SU-DHL-6 (cell line): ENCODE data around the gene ITGB5.

Source experiments
- H2AFZ ChIP-seq: fragments of 200-600 bp; sonication (generic); 2 replicates; pipeline ENCODE4 v1.6.1; 2014; ENCODE audit warnings: low read depth, mild to moderate bottlenecking, moderate library complexity, mixed read lengths, antibody characterized with exemption, low read length; ENCODE audit not compliant: severe bottlenecking
- H3F3A ChIP-seq: fragments of 200-600 bp; shearing (Covaris generic); 2 replicates; pipeline ENCODE4 v1.6.0; 2016; ENCODE audit warnings: antibody characterized with exemption, mild to moderate bottlenecking; ENCODE audit not compliant: insufficient read depth
- H3K27ac ChIP-seq: fragments of 200-600 bp; sonication (generic); 2 replicates; pipeline ENCODE4 v1.5.1; 2016; ENCODE audit warnings: low read depth, mild to moderate bottlenecking, low read length, moderate library complexity, mixed read lengths
- H3K27me3 ChIP-seq: fragments of 200-600 bp; sonication (generic), shearing (Covaris generic); 2 replicates; pipeline ENCODE4 v1.6.0; 2014; ENCODE audit warnings: mild to moderate bottlenecking, low read length
- H3K36me3 ChIP-seq: fragments of 200-600 bp; sonication (generic); 2 replicates; pipeline ENCODE4 v1.6.1; 2014; ENCODE audit warnings: mild to moderate bottlenecking, low read length, mixed read lengths
- H3K4me2 ChIP-seq: fragments of 300-600, 200-600 bp; shearing (Covaris generic), sonication (generic); 2 replicates; pipeline ENCODE4 v1.6.0; 2014; ENCODE audit warnings: low read length, low read depth, mild to moderate bottlenecking; ENCODE audit not compliant: poor library complexity, severe bottlenecking
- H3K4me3 ChIP-seq: fragments of 200-600 bp; sonication (generic); 2 replicates; pipeline ENCODE4 v1.5.1; 2014; ENCODE audit warnings: antibody characterized with exemption, low read length, mild to moderate bottlenecking, mixed read lengths; ENCODE audit not compliant: insufficient read depth, poor library complexity, severe bottlenecking
- H3K79me2 ChIP-seq: fragments of 200-600 bp; sonication (generic); 2 replicates; pipeline ENCODE4 v1.6.1; 2014; ENCODE audit warnings: mild to moderate bottlenecking, low read length, moderate library complexity; ENCODE audit not compliant: insufficient read depth
- H3K9ac ChIP-seq: fragments of 200-600 bp; sonication (generic); 2 replicates; pipeline ENCODE4 v1.7.0; 2014; ENCODE audit warnings: mild to moderate bottlenecking, low read length
- H3K9me2 ChIP-seq: fragments of 200-600 bp; sonication (generic); replicated peaks from 2 replicates; pipeline ENCODE4 v1.6.1; 2014; ENCODE audit warnings: low read length; ENCODE audit not compliant: insufficient read depth
- H3K9me3 ChIP-seq: fragments of 200-600 bp; sonication (generic); 2 replicates; pipeline ENCODE4 v1.6.1; 2014; ENCODE audit warnings: low read length, mixed read lengths; ENCODE audit not compliant: insufficient read depth
- H4K20me1 ChIP-seq: fragments of 200-600 bp; sonication (generic); 2 replicates; pipeline ENCODE4 v1.6.1; 2014; ENCODE audit warnings: low read depth, mild to moderate bottlenecking, antibody characterized with exemption, low read length, moderate library complexity, mixed read lengths
- EZH2phosphoT487 ChIP-seq: fragments of 200-600 bp; sonication (generic), shearing (Covaris generic); conservative IDR thresholded peaks from 2 replicates; pipeline ENCODE4 v1.6.1; 2018; ENCODE audit warnings: mild to moderate bottlenecking, antibody characterized with exemption, low read length, moderate library complexity, mixed read lengths
- TF ChIP-seq, protein P1 (sequence below): fragments of 200-600 bp; sonication (generic); IDR thresholded peaks from one replicate; pipeline ENCODE4 v1.5.1; 2017; ENCODE audit warnings: antibody characterized with exemption, mild to moderate bottlenecking, low read length, moderate library complexity; ENCODE audit not compliant: insufficient read depth, poor library complexity, severe bottlenecking

ITGB5 gene

DNA sequence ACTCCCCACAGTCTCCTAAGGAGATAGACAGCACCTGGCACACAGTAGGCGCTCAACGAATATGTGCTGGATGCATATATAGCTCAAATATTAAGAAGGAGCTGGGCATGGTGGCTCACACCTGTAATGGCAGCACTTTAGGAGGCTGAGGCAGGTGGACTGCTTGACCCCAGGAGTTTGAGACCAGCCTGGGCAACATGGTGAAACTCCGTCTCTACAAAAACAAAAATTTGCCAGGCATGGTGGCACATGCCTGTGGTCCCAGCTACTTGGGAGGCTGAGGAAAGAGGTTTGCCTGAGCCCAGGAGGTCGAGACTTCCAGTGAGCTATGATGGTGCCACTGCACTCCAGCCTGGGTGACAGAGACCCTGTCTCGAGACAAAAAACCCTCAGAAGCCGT lies 119.5 kb downstream of the ITGB5 start:
- Histone ChIP-seq H3K9ac (no peak overlapping the region), H3F3A (no peaks in the 10 kb centered on the region), H3K79me2 (no peaks in the 10 kb centered on the region), H3K27ac (no peak overlapping the region), H3K9me3 (no peaks in the 10 kb centered on the region), H4K20me1 (no peaks in the 10 kb centered on the region), H2AFZ (no peak overlapping the region), H3K4me2 (no peak overlapping the region), H3K9me2 (no peaks in the 10 kb centered on the region), H3K4me3 (no peak overlapping the region), H3K27me3 (no peaks in the 10 kb centered on the region), H3K36me3 (no peaks in the 10 kb centered on the region)
- no peak for TF ChIP-seq EZH2phosphoT487
- TF ChIP-seq, protein P1, sequence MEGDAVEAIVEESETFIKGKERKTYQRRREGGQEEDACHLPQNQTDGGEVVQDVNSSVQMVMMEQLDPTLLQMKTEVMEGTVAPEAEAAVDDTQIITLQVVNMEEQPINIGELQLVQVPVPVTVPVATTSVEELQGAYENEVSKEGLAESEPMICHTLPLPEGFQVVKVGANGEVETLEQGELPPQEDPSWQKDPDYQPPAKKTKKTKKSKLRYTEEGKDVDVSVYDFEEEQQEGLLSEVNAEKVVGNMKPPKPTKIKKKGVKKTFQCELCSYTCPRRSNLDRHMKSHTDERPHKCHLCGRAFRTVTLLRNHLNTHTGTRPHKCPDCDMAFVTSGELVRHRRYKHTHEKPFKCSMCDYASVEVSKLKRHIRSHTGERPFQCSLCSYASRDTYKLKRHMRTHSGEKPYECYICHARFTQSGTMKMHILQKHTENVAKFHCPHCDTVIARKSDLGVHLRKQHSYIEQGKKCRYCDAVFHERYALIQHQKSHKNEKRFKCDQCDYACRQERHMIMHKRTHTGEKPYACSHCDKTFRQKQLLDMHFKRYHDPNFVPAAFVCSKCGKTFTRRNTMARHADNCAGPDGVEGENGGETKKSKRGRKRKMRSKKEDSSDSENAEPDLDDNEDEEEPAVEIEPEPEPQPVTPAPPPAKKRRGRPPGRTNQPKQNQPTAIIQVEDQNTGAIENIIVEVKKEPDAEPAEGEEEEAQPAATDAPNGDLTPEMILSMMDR: no peak

DNA sequence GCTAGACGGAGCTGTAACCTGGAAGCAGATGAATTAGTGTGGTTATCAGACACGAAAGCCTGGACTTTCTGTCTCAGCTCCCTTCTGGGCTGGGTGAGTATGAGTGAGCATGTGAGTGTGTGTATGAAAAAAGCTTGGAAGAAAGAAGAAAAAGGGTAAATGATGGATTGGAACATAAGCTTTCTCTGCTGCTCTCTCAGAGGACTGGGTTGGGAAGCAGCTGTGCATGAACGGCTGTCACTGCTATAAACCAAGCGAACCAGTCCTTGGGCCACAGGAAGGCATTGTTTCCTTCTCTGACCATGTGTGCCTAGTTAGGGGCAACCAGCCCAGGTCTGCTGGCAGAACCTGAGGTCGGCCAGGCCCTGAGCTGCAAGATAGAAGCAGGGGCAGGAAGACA lies 119.9 kb downstream of the ITGB5 start:
- H3K4me3 ChIP-seq: no peak overlapping the region
- no peaks in the 10 kb centered on the region for H3K9me3 ChIP-seq
- H3F3A ChIP-seq: no peaks in the 10 kb centered on the region
- H3K4me2 ChIP-seq: no peak overlapping the region
- no peaks in the 10 kb centered on the region for H3K9me2 ChIP-seq
- H3K79me2 ChIP-seq: no peaks in the 10 kb centered on the region
- TF ChIP-seq EZH2phosphoT487: no peak
- TF ChIP-seq, protein P1: no peak
- H3K27ac ChIP-seq: no peak overlapping the region
- H3K9ac ChIP-seq: no peak overlapping the region
- H3K27me3 ChIP-seq: no peaks in the 10 kb centered on the region
- H3K36me3 ChIP-seq: no peaks in the 10 kb centered on the region
- H4K20me1 ChIP-seq: no peaks in the 10 kb centered on the region
- H2AFZ ChIP-seq: no peak overlapping the region

DNA sequence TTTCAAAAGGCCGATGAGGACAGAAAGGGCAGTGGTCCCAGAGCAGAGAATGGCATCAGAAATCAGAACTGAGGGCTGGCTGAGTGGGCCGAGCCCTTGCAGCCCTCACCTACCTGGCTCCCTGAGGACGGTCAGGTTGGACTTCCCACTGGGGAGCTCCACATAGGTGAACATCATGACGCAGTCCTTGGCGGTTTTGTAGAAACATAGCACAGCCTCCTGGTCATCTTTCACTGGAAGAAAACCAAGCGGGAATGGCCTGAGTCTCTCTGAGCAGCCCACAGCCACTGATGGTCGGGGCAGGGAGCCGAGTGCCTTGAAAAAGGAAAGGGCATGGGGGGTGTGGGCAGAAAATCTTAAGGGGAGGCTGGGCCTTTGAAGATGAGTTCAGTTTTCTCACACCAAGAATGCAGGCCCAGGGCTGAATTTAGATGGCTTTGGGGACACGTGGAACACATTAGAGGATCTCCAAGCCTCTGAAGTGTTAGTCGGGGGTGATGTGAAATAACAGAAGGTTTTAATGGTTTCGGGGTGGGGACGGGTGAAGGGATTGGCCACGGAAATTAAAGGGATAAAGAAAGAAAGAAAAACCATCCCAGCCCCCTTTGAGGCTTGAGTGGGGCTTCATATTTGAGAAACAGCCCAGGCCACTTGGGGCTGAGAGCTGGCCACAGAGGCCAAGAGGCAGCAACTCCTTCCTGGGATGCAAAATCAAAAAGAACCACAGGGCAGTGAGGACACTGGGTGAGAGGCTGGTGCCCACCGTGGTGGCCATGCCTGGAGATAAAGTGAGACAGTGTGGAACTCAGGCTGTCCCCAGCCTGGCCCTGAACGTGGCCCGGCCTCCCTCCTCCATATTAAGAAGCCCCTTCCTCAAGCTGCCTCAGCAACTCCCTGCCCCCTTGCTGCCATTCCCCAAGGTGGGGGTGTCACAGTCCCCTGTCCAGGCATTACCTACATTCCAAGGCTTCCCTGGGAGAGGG lies 120.8 kb downstream of the ITGB5 start:
- H3K9me2 ChIP-seq: no peaks in the 10 kb centered on the region
- no peak overlapping the region for H3K27ac ChIP-seq
- no peaks in the 10 kb centered on the region for H4K20me1 ChIP-seq
- no peaks in the 10 kb centered on the region for H3K36me3 ChIP-seq
- H2AFZ ChIP-seq: no peak overlapping the region
- TF ChIP-seq, protein P1: no peak
- no peak for TF ChIP-seq EZH2phosphoT487
- no peaks in the 10 kb centered on the region for H3K27me3 ChIP-seq
- H3K4me2 ChIP-seq: no peak overlapping the region
- no peaks in the 10 kb centered on the region for H3K79me2 ChIP-seq
- H3F3A ChIP-seq: no peaks in the 10 kb centered on the region
- H3K4me3 ChIP-seq: no peak overlapping the region
- H3K9me3 ChIP-seq: no peaks in the 10 kb centered on the region
- H3K9ac ChIP-seq: no peak overlapping the region
